22Rv1 (cell line): ENCODE data around the gene SMOC2.

Source experiments
- H3K27ac ChIP-seq: fragments of 450-650 bp; 2 replicates; pipeline ENCODE4 v1.5.1; 2017
- CTCF ChIP-seq: fragments of 450-650 bp; IDR thresholded peaks from 2 replicates; pipeline ENCODE4 v1.5.1; 2017; ENCODE audit warnings: mild to moderate bottlenecking
- ZFX ChIP-seq: fragments of 450-650 bp; IDR thresholded peaks from 2 replicates; pipeline ENCODE4 v1.6.1; 2017; ENCODE audit warnings: antibody characterized with exemption, borderline replicate concordance

The SMOC2 gene

GRCh38 chr6:168498161-168498843 lies 57.3 kb downstream of the SMOC2 start:
- no peak overlapping the region for H3K27ac ChIP-seq
- TF ChIP-seq CTCF (no peak), ZFX (no peak)

- TF ChIP-seq ZFX: no peak
- no peak overlapping the region for H3K27ac ChIP-seq
These were observed 58.2 kb downstream of the SMOC2 start for GRCh38 chr6:168499045-168499650.

GRCh38 chr6:168500519-168500918 lies 59.5 kb downstream of the SMOC2 start:
- H3K27ac ChIP-seq: no peak overlapping the region
- TF ChIP-seq ZFX (no peak), CTCF (no peak)

GRCh38 chr6:168501561-168501960 lies 60.6 kb downstream of the SMOC2 start:
- no peak for TF ChIP-seq ZFX
- no peak for TF ChIP-seq CTCF
- no peak overlapping the region for H3K27ac ChIP-seq

- H3K27ac ChIP-seq: no peak overlapping the region
- no peak for TF ChIP-seq ZFX
- TF ChIP-seq CTCF: no peak
These were observed 63.4 kb downstream of the SMOC2 start for GRCh38 chr6:168504366-168504765.

GRCh38 chr6:168506460-168506859 lies 65.5 kb downstream of the SMOC2 start:
- TF ChIP-seq ZFX: no peak
- H3K27ac ChIP-seq: no peak overlapping the region

GRCh38 chr6:168507297-168507696 lies 66.3 kb downstream of the SMOC2 start:
- TF ChIP-seq CTCF (no peak), ZFX (no peak)
- H3K27ac ChIP-seq: no peak overlapping the region

- no peak for TF ChIP-seq CTCF
- TF ChIP-seq ZFX: no peak
- H3K27ac ChIP-seq: no peak overlapping the region
These were observed 66.7 kb downstream of the SMOC2 start for GRCh38 chr6:168507730-168508129.
